HTR-8/SVneo (cell line): ENCODE measurements around the gene CALY.

Experiments used
- DNase-seq: peaks from one replicate; pipeline ENCODE4 v3.0.0; 2011; ENCODE audit warnings: low spot score, mixed read lengths; ENCODE audit not compliant: insufficient read length
- FAIRE-seq: peaks from 2 replicates; lab custom pipeline; 2011; peaks lifted over from hg19 to GRCh38; lab: Jason Lieb, UNC

The CALY gene

GRCh38 chr10:133353988-133354605 lies 17.4 kb upstream of the CALY start:
- no peak for FAIRE-seq

DNA sequence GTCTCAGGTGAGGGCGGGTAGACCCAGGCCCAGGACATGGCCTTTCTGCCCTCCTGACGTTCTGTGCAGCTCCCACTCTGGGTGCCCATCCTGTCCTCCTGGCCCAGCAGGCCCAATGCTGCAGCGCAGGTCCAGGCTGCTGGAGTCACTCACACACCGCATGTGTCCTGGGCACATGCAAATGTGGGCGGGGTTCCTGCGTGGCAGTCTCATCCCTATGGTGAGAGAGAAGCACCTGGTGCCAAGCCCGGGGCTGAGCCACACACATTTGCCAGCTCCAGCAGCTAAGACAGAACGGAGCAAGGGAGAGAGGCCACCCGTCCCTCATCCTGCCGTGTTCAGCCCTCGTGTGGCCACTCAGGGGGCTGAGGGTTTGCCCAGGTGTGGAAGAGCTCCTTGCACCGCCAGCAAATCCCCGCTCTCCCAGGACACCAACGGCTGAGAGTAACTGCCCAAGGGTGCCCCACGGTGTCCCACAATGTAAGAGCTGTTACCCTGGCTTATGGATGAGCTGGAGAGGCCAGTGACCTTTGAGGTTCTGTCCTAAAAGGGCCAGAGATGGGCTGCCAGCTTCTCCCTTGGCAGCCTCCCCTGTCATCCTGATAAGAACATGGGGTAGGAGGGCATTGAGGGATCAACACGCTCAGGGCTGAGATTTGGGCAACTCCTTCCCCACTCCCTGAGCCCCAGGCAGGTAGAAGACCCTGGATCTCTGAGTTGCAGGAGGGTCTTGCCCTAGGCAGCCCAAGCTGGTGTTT lies 16.7 kb upstream of the CALY start:
- no peak for DNase-seq
- FAIRE-seq: no peak

More at GRCh38 chr10:133353988-133354605, 17.4 kb upstream of the CALY start:
- DNase-seq: no peak

DNA sequence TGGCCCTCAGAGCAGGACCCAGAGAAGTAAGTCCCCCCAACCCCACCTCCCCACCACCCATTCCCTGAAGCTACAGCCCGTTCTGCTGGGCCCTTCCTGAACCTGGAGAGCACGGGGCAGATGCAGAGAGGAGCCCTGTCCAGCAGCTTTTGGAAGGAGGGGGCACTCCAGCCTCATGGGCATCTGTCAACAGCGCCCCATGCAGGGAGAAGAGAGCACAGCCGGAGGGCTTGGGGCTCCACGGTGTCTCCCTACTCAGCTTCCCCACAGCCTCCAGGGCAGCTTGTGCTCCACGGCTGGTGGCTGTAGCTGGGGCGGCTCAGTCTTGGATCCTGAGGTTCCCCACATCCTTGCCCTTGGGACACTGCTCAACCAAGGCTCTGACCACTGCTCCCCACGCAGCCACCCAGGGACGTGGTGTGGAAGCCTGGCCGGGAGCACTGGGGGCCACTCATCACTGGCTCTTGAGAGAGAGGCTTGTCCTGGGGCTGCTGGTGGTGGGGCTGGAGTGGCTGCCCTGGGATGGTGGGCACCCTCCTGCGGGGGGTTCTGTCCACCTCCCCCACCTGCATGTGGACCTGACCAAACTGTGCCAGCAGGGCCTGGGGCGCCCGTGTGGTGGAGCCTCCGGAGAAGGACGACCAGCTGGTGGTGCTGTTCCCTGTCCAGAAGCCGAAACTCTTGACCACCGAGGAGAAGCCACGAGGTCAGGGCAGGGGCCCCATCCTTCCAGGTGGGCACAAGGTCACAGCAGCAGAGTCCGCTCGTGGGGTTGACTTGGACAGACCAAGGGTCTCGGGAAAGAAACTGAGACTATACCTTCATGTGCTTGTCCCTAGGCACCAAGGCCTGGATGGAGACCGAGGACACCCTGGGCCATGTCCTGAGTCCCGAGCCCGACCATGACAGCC lies 15.0 kb upstream of the CALY start:
- DNase-seq (no peak), FAIRE-seq (no peak)

DNA sequence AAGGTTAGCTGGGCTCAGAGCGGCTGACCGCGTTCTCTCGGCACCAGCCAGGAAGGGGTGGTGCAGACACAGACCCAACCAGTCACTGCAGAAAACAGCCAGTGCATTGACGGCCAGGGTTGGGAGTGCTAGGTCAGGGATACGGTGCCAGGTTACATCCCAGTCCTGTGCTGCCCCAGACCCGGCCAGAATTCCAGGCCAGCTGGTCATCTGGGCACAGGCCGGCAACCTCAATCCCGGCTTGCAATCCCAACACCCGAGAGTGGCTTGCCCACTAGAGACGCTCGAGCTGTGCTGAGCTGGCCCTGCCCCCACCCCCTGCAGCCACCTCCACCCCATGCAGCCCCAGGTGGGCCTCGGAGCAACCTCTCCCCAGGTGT lies 14.2 kb upstream of the CALY start:
- DNase-seq (no peak), FAIRE-seq (no peak)

DNA sequence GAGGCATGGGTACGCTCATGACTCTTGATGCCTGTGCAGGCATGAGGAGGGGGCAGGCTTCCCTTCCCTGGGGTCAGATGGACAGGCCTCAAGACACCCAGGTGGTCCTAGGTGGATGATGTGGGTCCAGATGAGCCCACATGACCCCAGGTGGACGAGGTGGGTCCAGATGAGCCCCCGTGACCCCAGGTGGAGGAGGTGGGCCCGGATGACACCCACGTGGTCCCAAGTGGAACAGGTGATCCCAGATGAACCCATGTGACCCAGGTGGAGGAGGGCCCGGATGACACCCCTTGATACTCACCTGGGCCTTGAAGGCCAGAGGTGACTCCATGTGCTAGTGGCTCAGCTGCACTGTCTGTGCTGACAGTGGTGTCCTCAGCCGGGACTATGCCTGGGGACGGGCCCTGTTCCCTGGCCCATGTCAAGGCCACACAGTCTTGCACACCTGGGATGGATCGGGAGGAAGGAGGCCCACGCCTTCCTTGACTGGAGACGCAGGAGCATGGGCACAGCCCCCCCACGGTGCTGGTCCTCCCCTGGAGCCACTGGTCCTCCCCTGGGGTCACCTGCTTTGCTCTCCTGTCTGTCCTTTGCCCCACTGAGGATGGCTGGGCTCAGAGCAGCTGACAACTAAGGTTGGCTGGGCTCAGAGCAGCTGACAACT lies 13.7 kb upstream of the CALY start:
- DNase-seq (no peak), FAIRE-seq (no peak)

- FAIRE-seq (no peak), DNase-seq (no peak)
These were observed 12.9 kb upstream of the CALY start for GRCh38 chr10:133349577-133350011.

- peak; percentile 66 for FAIRE-seq
- DNase-seq: no peak
These were observed 12.5 kb upstream of the CALY start for GRCh38 chr10:133349160-133349568.

GRCh38 chr10:133347710-133348517 lies 11.2 kb upstream of the CALY start:
- no peak for FAIRE-seq
- DNase-seq: no peak

GRCh38 chr10:133346413-133346812 lies 9.7 kb upstream of the CALY start:
- no peak for DNase-seq
- FAIRE-seq: no peak

- FAIRE-seq (no peak), DNase-seq (no peak)
These were observed 7.5 kb upstream of the CALY start for GRCh38 chr10:133344236-133344635.

GRCh38 chr10:133343558-133343957 lies 6.9 kb upstream of the CALY start:
- no peak for FAIRE-seq

DNA sequence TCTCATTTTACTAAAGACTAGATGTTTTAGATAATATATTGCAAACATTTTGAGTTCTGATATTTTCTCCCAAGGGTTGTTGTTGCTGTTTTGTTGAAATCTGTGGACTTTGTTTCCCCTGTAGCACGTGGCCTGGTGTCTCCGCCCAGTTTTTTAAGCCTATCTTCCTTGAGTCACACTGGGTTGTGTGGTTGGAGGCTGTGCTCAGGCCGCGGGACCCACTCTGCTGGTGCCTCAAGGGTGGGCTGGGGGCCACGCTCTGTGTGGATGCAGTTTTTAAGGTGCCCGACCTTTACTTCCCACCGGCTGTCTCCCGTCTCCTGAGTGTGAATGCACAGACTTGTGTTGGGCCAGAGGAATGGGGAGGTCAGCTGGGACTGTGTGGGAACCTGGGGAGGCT lies 6.2 kb upstream of the CALY start:
- DNase-seq: no peak

More at GRCh38 chr10:133343558-133343957, 6.9 kb upstream of the CALY start:
- no peak for DNase-seq

GRCh38 chr10:133341983-133342382 lies 5.3 kb upstream of the CALY start:
- FAIRE-seq (no peak), DNase-seq (no peak)

More for the DNA sequence above, 6.2 kb upstream of the CALY start:
- FAIRE-seq: no peak

DNA sequence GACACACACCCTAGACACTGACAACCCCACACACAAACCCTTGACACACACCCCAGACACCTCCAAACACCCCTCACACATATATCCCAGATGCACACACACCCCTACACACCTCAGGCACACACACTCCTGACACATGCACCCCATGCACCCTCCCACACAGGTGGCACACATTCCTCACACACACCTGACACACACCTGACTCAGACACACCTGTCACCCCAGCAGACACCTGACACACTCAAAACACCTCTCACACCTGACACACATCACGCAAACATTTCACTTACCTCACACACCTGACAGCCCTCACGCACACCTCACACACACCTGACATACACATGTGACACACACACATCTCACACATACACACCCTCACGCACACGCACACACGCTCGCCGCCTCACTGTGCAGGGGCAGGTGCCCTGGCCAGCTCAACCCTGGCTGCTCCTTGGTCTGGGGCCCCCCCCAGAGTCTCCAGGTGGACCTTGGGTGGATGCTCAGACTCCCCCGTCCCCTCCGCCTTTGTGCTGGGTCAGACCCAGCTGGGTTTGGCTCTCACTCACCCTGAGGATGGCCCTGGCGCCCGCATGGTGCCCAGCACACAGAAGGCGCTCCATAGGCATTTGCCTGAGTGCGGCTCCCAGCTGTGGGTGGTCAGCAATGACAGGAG lies 3.1 kb upstream of the CALY start:
- peak; percentile 66 for FAIRE-seq
- DNase-seq: no peak

DNA sequence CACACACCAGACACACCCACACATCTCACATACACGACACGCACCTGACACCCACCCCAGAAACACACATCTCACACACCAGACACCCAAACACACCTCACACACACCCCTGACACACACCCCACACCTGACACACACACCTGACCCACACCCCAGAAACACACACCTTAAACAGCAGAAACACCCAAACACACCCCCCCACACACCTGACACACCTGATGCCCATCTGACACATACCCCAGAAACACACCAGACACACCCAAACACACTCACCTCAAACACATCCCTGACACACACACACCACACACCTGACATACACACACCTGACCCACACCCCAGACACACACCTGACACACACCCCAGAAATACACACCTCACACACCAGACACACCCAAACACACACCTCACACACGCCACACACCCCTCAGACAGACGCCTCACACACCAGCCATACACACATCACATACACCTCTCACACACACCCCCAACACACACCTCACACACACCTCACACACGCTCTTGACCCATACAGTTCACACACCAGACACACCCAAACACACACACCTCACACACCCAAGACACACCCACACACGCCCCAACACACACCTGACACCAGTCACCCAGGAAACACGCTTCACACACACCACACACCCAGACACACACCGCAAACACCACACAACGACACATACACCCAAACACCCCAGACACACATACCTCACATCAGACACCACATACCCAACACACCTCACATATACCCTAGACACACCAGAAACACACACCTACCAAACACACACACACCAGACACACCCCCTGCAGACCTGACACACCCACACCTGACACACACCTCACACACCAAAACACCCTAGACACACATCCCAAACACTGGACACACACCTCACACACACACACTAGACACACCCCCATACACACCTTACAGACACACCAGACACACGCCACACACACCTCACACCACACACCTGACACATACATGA lies 1.7 kb upstream of the CALY start:
- FAIRE-seq: peak; percentile 86
- DNase-seq: no peak

GRCh38 chr10:133337370-133337725 lies 652 bp upstream of the CALY start:
- DNase-seq (no peak), FAIRE-seq (peak; percentile 68)

- DNase-seq (no peak), FAIRE-seq (no peak)
These were observed 549 bp downstream of the CALY start for GRCh38 chr10:133336118-133336576.
